GM12875 (cell line): ENCODE data around the gene UFD1.

Experiments used
- H3K4me3 ChIP-seq: one replicate; pipeline ENCODE4 v1.5.1; 2011; ENCODE audit warnings: low read depth, low read length, control low read depth
- TF ChIP-seq, protein P1 (sequence below): IDR thresholded peaks from 2 replicates; pipeline ENCODE4 v1.5.1; 2011; ENCODE audit warnings: low read depth, mild to moderate bottlenecking, control low read depth, inconsistent platforms, low read length, moderate library complexity, borderline replicate concordance; ENCODE audit not compliant: insufficient read depth

Gene UFD1

DNA sequence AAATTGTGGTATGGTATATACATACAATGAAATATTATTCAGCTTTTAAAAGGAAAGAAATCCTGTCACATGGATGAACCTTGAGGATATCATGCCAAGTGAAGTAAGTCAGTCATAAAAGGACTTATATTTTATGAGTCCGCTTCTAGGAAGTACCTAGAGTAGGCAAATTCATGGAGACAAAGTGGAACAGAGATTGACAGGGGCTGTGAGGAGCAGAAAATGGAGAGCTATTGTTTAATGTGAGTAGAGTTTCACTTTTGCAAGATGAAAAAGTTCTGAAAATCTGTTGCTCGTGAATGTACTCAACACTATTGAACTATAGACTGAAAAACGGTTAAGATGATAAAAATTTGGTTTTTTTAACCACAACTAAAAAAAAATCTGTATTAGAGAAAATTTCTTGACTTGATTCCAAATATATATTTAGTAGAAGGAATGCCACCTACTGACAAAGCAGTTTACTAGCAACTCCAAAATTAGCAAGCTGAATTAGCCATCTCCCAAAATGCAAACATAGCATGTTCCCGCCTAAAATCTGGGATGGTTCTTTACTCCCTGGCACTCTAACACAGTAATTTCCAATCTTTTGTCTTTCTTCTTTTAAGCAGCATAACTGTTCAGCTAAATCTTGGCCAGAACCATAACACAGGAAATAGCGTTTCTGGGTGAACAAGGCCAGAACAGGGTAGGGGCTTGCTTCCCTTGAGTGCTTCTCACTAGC, 1.5 kb downstream of the UFD1 start:
- TF ChIP-seq, protein P1, sequence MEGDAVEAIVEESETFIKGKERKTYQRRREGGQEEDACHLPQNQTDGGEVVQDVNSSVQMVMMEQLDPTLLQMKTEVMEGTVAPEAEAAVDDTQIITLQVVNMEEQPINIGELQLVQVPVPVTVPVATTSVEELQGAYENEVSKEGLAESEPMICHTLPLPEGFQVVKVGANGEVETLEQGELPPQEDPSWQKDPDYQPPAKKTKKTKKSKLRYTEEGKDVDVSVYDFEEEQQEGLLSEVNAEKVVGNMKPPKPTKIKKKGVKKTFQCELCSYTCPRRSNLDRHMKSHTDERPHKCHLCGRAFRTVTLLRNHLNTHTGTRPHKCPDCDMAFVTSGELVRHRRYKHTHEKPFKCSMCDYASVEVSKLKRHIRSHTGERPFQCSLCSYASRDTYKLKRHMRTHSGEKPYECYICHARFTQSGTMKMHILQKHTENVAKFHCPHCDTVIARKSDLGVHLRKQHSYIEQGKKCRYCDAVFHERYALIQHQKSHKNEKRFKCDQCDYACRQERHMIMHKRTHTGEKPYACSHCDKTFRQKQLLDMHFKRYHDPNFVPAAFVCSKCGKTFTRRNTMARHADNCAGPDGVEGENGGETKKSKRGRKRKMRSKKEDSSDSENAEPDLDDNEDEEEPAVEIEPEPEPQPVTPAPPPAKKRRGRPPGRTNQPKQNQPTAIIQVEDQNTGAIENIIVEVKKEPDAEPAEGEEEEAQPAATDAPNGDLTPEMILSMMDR = no peak
- peak overlapping the region; percentile 88 for H3K4me3 ChIP-seq

DNA sequence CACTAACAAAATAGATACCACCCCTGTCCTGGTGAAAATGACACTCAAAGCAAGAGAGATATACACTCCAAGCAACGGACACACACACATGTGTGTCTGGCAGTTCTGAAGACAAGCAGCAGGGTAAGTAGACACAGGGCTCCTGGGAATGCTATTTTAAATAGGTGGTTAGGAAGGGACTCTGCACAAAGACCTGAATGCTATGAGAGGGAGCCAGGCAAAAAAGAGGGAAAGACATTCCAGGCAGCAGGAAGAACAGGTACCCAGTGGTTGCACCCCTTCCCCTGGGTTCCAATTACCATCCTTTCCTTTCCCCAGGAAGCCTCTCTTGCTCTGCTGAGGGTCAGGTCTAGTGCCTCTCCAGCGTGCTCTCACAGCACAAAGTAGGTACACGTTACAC, 3.0 kb downstream of the UFD1 start:
- TF ChIP-seq, protein P1 = no peak

DNA sequence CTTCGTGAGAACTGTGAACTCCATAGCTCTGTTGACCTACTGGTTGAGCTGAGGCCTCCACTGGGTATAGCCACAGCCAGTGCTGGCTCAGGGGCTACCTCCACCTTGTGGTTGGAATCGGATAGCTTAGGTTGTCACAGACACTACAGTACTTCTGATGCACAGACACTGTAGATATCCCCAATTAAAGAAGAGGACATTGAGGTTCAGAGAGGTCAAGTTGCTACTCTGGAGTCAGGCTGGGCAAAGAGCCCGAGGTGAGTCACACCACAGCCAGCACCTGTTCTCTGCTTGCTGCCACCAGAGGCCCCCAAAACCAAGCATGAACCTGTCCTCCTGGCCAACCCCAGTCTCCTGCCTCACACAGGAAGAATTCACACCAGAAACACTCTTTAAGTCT, 5.4 kb downstream of the UFD1 start:
- TF ChIP-seq, protein P1 = no peak
- no peak overlapping the region for H3K4me3 ChIP-seq

More for the DNA sequence above, 3.0 kb downstream of the UFD1 start:
- H3K4me3 ChIP-seq = no peak overlapping the region

DNA sequence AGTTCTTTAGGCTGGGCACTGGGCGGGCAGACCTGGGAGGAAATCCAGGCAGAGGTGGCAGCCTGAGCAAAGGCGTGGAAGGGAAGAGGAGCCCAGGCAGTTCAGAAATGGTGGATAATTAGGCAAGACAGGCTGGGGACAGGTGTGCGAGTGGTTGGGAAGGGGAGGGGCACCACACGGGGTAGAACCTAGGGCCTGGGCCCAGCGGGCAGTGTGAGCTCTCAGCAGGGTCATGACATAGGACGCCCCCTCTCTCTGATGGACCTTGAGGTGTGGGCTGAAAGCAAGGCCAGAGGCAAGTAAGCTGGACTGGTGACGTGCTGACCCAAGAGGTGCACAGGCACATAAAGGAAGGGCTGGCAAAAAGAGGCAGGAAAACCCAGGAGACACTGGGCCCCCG, 6.8 kb downstream of the UFD1 start:
- no peak overlapping the region for H3K4me3 ChIP-seq
- TF ChIP-seq, protein P1 = no peak

DNA sequence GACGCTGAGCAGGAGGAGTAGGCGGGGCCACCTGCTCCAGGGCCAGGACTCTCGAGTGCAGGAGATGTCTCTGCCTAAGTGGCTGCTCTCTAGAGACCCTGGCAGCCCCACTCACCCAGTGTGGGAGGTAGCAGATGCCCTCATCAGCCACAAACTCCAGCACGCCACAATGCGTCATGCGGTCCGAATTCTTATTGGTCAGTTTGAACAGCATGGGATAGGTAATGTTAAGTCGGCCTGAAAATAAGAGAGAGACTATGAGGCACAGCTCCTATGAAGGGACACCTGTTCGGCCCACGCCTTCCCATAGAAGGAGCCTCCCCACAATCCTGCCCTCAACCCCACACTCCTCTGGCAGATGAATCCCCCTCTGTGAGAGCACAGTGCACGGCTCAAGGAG, 7.4 kb downstream of the UFD1 start:
- no peak overlapping the region for H3K4me3 ChIP-seq
- TF ChIP-seq, protein P1 = no peak

DNA sequence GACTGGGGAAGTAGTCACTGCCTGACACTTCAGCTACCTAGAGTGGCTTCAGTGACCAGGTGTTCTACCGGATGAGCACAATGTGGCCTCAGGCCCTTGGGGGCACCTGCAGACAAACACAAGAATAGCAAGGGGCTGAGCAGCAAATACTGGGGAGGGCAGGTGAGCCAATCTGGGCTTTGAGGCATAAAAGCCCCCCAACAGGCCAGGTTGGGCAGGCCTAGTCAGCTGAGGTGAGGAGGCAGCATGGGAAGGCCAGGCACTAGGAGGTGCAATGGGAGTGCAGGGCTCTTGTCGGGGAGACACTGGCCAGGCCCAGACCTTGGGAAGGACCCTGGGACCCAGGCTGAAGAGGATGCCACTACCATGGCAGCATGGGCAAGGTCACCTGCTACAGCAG, 9.0 kb downstream of the UFD1 start:
- TF ChIP-seq, protein P1 = no peak
- H3K4me3 ChIP-seq = no peak overlapping the region

DNA sequence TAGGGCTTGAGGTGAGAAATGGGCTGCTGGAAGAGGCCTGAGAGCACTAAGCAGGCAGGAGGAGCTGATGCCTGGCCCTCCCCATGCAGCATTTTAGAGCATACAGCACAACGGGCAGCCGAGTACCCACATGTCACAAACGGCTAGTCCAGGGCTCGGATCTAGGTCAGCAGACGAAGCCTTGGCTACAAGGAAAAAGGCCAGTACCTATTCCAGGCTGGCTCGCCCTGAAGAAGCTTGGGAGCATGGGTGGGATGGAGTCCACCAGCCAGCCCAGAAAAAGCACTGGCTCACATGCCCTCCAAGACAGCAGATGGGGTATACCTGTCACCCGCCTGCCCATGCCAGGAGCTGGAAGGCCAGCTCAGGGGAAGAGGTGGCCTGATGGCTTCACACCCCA, 9.6 kb downstream of the UFD1 start:
- TF ChIP-seq, protein P1 = no peak

More for the DNA sequence above, 9.6 kb downstream of the UFD1 start:
- H3K4me3 ChIP-seq = no peak overlapping the region
